GM19025 (cell line): ENCODE data around the gene PPFIBP2.
A peak's percentile ranks its signal among the peaks of the same experiment; 100 is the strongest.

ENCODE experiments used
- ATAC-seq: cut with Tn5 transposase; IDR thresholded peaks from one replicate; pipeline ENCODE4 v1.9.1; 2021; ENCODE audit warnings: mild to moderate bottlenecking, low read depth, moderate library complexity; ENCODE audit not compliant: unreplicated experiment

The PPFIBP2 gene

GRCh38 chr11:7617032-7617431, 103.2 kb downstream of the PPFIBP2 start:
- no peak for ATAC-seq

DNA sequence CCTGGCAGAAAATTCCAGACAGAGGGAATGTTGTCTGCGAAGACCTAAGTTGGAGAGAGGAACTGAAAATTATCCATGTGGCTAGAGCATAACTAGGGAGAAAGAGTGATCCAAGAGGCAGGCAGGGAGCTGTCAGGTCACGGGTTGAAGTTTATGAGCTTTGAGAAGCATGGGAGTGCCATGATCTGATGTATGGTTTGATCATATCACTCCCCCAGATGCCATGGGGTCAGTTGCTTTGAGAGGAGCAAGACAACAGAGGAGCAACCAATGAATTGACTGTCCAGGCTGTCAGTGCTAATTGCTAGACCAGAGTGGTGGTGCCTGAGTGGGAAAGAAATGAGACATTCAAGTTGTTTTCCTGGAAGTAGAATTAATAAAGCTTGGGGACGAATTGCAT, 105.5 kb downstream of the PPFIBP2 start:
- no peak for ATAC-seq

GRCh38 chr11:7621090-7621489, 107.3 kb downstream of the PPFIBP2 start:
- ATAC-seq, result no peak

DNA sequence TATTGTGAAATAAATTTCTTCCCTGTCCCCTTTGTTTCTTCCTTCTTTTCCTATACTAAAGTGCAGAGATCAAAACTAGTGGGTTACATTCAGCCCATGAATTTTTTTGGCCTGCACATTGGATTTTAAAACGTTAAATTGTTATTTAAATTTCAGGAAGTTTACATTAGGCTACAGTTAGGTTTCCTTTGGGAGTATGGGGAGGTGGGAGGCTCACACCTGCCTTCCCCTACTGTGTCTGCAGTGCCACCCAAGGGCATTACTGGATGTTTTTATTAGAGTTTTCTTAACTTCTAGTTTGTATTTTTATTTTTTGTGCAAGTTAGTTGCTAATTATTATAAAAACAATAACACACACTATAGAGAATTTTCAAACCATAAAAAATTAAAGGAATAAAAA, 107.8 kb downstream of the PPFIBP2 start:
- ATAC-seq, result no peak

- ATAC-seq, result no peak
Observed at GRCh38 chr11:7622721-7623120, 108.9 kb downstream of the PPFIBP2 start.

DNA sequence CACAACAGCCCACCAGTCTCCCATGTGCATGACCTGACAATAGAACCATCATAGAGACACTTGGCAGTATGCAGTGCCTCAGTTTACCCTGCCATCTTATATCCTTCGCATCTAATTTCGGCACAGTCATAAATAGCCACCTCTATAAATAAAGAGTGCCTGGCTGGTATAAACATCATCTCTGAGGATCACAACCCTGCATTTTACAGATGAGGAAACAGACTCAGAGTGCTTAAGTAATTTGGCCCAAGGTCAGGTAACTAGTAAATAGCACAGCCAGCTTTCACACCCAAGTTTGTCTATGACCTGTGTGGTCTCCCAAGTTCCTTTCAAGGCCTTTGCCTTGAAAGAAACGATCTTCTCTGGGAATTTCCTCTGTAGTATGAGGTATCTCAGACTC, 114.9 kb downstream of the PPFIBP2 start:
- no peak for ATAC-seq

DNA sequence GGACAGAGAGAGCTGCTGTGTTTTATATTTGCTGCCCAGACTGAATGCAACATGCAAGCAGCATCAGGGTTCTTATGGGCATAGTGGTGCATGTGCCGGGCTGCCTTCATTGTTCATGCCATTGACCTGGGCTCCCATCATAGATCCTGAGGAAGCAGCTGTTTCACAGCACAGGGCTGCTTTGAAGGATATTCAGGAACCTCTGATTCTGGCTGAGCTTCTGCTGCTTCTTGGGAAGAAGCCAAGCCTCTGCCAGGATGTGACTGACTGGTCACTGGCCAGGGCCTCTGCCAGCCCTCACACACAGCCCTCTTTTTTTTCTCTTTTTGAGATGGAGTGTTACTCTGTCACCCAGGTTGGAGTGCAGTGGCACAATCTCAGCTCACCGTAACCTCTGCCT, 116.2 kb downstream of the PPFIBP2 start:
- ATAC-seq, result no peak

- ATAC-seq, result no peak
Observed at GRCh38 chr11:7632211-7632610, 118.4 kb downstream of the PPFIBP2 start.

GRCh38 chr11:7635137-7635536, 121.3 kb downstream of the PPFIBP2 start:
- no peak for ATAC-seq

DNA sequence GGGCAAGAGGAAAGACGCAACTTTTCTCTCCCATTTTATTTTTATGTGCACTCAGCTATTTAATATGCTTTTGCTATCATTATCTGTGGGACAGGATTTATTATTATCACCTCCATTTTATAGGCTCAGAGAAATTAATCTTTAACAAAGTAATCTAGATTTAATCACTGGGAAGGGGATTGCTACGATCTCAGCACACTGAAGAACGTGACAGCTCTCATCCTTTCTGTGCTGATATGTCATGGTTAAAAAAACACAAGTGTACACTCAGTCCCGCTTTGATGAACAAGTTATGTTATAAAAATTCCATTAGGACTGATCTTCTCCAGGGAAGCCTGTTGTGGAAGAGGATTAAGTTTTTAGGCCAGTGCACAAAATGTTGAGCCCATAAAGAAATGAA, 121.9 kb downstream of the PPFIBP2 start:
- ATAC-seq, result no peak

DNA sequence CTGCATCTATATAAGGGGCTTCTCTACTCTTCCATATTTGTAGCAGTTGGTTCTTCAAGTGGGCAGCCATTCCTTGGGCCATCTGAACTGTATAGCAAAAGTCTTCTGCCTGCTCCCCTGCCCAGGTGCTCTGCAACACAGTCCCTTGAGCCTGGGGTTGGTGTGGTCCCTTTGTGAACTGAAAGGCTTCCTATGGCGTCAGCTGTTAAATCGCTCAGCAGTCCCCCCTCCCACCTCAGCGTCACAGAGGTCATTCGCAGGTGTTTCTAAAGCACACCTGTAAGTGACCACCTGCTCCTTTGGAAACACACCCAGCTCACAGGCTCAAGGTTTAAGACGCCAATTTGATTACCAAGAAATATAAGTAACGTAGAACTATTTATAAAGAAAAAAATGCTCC, 122.6 kb downstream of the PPFIBP2 start:
- no peak for ATAC-seq

DNA sequence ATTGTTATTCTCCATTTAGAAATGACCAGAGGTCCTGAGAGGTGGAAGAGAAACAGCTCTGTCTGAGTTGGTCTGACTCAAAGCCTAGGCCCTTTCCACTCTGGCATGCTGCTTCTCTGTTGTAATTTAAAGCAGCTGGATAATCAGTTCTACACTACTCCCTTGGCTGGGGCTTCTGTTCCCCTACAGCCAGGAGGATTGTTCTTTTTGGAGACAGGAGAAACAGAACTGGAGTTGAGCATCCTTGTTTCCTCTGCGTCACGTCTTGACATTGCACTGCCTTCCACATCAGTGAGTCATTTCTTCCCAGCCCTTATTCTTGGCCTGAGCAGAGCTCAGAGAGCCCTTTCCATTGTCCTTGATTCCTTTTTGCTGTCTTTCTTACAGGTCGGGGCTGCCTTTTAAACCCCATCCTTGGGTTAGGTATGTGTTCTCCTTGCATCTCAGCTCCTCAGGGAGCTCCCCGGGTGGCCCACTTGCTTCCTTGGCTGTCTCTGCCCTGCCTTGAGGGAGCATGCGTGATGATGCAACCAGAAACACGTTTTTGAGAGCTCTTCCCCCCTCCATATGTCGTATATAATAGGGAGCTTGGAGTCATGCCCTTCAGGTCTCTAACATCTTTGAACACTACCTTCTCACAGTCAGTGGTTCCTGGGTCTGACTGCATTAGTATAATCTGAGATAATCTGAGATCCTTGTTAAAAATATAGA, 123.8 kb downstream of the PPFIBP2 start:
- ATAC-seq, result no peak

DNA sequence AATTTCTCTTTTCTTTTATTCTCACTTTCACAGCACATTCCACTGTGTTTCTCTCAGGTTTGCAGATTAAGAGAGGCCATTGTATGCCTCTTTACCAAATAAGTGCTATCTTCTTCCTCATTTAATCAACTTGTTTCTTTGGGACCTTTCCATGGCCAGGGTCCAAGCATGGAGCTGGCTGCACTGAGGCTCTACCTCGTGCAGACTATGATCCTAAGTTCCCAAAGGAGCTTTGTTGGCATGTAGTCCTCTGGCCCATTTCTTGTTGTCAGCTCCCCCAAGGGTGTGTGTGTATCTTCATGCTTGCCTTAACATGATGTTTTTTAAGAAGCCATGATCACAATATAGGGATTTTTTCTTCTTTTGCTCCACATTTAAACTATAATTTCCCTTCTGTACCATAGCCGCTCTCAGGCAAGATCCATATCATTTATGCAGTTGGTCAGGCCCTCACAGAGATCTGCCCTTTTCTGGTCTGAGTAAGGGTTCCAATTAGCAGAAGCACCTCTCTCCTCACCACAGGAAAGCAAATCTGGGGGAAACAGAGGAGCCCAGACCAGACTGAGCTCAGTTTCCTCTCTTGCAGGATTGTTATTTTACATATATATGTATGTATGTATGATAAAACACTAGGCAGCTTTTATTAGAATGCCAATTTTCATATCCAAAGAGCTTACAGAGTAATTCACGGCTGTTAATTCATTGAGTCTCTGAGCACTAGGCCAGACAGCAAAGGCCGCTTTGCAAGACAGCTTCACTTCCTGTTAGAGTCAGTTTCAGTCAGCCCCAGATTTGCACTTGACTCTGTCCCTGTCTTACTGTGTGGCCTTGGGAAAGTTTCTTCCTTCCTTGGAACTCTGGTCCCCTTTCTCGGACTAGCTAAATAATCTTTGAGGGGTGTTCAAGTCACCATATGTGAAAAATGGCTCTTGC, 125.2 kb downstream of the PPFIBP2 start:
- peak; percentile 60 for ATAC-seq

DNA sequence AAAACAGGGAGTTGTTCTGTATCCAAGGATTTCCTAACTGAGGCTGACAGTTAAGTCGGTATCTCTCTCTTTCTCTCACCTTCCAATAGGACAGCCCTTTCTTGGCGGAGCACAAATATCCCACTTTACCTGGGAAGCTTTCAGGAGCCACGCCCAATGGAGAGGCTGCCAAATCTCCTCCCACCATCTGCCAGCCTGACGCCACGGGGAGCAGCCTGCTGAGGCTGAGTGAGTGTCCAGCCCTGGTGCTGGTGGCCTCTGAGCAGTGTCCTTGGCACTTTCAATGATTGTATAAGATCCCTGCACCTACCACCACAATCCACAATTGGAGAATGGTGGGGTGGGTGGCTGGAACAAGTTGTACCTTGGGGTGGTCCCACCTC, 125.8 kb downstream of the PPFIBP2 start:
- ATAC-seq, result no peak

DNA sequence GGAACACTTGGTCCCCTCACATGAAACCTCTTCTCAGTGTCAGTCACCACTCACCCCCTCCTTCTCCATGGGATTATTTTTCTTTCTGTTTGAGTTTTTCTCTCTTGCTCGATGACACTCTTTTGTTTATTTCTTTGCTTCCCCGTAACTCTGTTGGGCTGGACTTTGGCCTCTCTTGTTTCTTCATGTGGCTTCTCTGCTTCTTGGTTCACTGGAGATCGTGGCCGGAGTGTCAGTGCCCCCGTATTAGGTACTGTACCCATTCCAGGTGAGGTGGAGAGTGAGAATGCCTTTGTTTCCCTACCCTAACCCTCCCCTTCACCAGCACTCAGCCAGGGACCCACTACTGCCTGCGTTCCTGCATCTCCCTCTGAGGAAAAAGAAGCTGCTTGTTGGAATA, 127.0 kb downstream of the PPFIBP2 start:
- ATAC-seq, result no peak

DNA sequence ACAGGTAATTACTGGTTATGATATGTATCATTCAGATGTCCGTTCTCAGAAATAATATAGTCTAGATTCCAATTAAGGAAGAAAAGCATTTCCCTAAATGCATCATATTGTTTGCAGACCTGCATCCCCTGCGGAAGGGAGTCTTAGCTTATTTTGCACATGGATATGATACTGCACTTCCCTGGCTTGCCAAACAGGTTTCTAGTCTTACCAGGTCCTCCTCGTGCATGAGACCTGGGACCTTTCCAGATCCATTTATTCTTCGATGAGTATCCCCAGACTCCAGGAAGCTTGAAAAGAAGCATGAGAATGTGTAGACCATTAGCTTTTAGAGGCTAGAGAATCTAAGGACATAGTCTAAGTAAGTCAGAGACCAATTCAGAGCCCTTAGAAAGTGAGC, 128.9 kb downstream of the PPFIBP2 start:
- no peak for ATAC-seq

DNA sequence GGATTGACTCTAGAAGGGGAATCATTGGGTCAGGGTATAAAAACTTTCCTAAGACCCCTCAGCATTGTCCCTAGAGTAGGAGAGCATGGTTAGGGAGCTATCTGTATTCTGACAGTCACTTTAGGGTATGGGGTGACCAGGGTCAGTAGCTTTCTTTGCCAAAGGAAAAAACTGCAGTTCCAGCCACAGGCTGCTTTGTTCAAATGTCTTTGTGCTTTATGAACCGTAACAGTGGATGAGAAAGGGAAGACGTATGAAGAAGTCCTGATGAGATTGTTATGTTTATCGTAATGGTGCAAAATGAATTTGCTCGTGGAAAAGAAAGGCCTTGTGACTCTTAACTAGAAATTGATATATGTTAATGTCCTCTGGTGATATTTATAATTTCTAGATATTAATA, 129.5 kb downstream of the PPFIBP2 start:
- no peak for ATAC-seq

DNA sequence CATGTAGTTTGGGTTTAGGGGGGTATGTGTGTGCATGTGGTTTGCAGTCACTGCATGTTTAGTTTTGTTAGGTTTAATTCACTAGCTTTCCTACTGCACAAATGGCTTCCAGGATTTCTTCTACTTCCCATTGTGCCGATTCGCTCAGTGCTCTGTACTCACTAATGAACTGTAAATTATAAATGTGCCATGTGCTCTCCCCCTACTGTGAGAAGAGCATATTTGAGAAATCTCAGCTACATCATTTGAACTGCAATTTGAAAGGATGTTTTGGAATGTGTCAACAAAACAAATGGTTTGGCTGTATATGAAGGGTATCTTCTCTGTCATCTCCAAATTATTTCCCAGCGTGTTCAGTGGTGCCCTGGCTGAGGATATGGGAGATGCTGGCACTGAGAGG, 131.4 kb downstream of the PPFIBP2 start:
- no peak for ATAC-seq

GRCh38 chr11:7646866-7647265, 133.1 kb downstream of the PPFIBP2 start:
- ATAC-seq, result no peak

DNA sequence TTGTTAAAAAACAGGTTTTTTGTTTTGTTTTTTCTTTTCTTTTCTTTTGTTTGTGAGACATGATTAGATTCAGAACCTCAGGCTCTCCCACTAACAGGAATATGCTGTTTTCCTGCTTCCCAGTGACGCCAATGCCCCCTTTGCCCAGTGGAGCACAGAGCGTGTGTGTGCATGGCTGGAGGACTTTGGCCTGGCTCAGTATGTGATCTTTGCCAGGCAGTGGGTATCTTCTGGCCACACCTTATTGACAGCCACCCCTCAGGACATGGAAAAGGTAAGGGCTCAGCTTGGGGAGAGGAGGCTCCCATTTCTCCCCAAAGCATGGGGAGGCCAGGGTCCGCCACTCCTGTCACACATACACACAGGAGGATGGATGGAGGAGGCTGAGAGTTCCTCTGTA, 134.5 kb downstream of the PPFIBP2 start:
- ATAC-seq, result no peak

DNA sequence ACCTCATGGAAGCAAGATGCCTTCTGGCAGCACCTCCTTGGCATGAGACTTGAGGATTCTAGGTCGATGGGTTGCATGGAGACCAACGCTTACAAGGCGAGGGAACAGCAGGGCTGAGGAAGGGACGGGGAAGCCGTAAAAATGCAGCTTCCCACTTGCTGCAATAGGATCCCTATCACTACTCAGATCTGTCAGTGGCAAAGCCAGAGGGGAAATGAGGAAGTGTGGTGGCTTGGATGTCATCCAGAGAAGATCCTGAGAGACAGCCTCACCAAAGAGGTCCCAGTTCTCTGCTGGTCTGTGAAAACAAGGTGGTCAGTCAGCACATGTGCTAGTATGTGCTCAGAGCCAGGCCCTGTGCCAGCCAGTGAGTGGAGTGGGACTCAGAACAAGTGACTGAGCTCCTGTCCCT, 137.3 kb downstream of the PPFIBP2 start:
- ATAC-seq, result no peak

GRCh38 chr11:7651700-7652099, 137.9 kb downstream of the PPFIBP2 start:
- ATAC-seq, result no peak
